Measurements from ENCODE around the gene MBOAT1. TPM values are rescaled to one million over a fixed set of nuclear protein-coding genes. Genes with fewer than 3 reads are reported as not detected.

The MBOAT1 gene
- total RNA-seq, 1 donor from 2014 or later, result 8.5 TPM

- Histone ChIP-seq H3K27me3 (no peaks in the 10 kb centered on the region), H3K4me3 (no peak overlapping the region), H3K36me3 (no peaks in the 10 kb centered on the region), H3K27ac (no peak overlapping the region), H3K4me1 (no peaks in the 10 kb centered on the region), H3K9me3 (no peaks in the 10 kb centered on the region)
- DNase-seq, result no peak
- no peak for TF ChIP-seq CTCF (IDR thresholded peaks at IDR 0.05)
- intact Hi-C loops (cut with DNase I), result no loop called here
- ATAC-seq, result no peak
Observed at GRCh38 chr6:20243288-20243687, 31.0 kb upstream of the MBOAT1 start.

- Histone ChIP-seq H3K9me3 (no peaks in the 10 kb centered on the region), H3K4me1 (no peaks in the 10 kb centered on the region), H3K27ac (no peak overlapping the region), H3K36me3 (no peaks in the 10 kb centered on the region), H3K4me3 (no peak overlapping the region), H3K27me3 (no peaks in the 10 kb centered on the region)
- no peak for TF ChIP-seq CTCF (IDR thresholded peaks at IDR 0.05)
- ATAC-seq (no peak), DNase-seq (no peak)
- intact Hi-C loops (cut with DNase I), result no loop called here
Observed at GRCh38 chr6:20242397-20242796, 30.1 kb upstream of the MBOAT1 start.

GRCh38 chr6:20241102-20241501, 28.8 kb upstream of the MBOAT1 start:
- intact Hi-C loops (cut with DNase I), result no loop called here
- DNase-seq (no peak), ATAC-seq (no peak)
- Histone ChIP-seq H3K36me3 (no peaks in the 10 kb centered on the region), H3K4me1 (no peaks in the 10 kb centered on the region), H3K27ac (no peak overlapping the region), H3K9me3 (no peaks in the 10 kb centered on the region), H3K27me3 (no peaks in the 10 kb centered on the region), H3K4me3 (no peak overlapping the region)
- TF ChIP-seq CTCF (IDR thresholded peaks at IDR 0.05), result no peak

- Histone ChIP-seq H3K9me3 (no peaks in the 10 kb centered on the region), H3K27ac (no peak overlapping the region), H3K4me3 (no peak overlapping the region), H3K27me3 (no peaks in the 10 kb centered on the region), H3K4me1 (no peaks in the 10 kb centered on the region), H3K36me3 (no peaks in the 10 kb centered on the region)
- TF ChIP-seq CTCF (IDR thresholded peaks at IDR 0.05), result no peak
- intact Hi-C loops (cut with DNase I), result no loop called here
- ATAC-seq, result no peak
- DNase-seq, result no peak
Observed at GRCh38 chr6:20238688-20239587, 26.7 kb upstream of the MBOAT1 start.

- no peak for DNase-seq
- no peak for TF ChIP-seq CTCF (IDR thresholded peaks at IDR 0.05)
- no peak overlapping the region for H3K4me3 ChIP-seq
Observed at GRCh38 chr6:20237677-20238460, 25.6 kb upstream of the MBOAT1 start.

More at GRCh38 chr6:20237677-20238460, 25.6 kb upstream of the MBOAT1 start:
- no peak for ATAC-seq
- Histone ChIP-seq H3K36me3 (no peaks in the 10 kb centered on the region), H3K4me1 (no peaks in the 10 kb centered on the region), H3K27ac (no peak overlapping the region), H3K27me3 (no peaks in the 10 kb centered on the region), H3K9me3 (no peaks in the 10 kb centered on the region)
- intact Hi-C loops (cut with DNase I), result no loop called here
